GM19455 (cell line): ENCODE measurements around the gene TCEAL5.
"Not testable (repeated sequence)": the region's sequence is repeated elsewhere in the genome, so short reads cannot be mapped to it uniquely, and the experiment has no call there.

ENCODE experiments used
- ATAC-seq: cut with Tn5 transposase; IDR thresholded peaks from one replicate; pipeline ENCODE4 v1.9.1; 2021; ENCODE audit not compliant: unreplicated experiment

The TCEAL5 gene

GRCh38 chrX:103234869-103235268 lies 41.7 kb downstream of the TCEAL5 start:
- no peak for ATAC-seq

GRCh38 chrX:103233263-103233662 lies 43.3 kb downstream of the TCEAL5 start:
- ATAC-seq: no peak

- not testable (repeated sequence) for ATAC-seq
Measured at GRCh38 chrX:103225918-103226317, 50.6 kb downstream of the TCEAL5 start.
